ENCODE results near the gene UBE2F.

Gene UBE2F

DNA sequence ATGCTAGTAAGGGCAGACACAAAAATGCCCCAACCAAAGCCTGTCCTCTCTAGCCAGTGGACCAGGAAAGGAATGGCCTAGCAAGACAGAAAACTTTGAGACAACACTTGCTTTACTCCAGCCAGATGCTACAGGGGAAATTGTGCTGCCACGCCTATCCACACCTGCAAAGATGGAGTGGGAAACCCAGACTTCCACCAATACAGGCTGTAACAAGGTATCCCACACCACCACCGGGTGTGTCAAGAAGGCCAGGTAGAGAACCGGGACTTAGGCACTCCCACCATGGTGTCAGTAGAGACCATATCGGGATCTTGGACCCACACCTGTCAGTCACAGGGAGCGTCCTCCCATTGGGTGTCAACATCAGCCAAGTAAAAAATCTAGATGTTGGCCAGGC lies 117.1 kb downstream of the UBE2F start (continued):
- no peak for TF ChIP-seq TSHZ2 (CRISPR knock-in tag; IDR thresholded peaks at IDR 0.05)
- no peak for TF ChIP-seq ZNF565 (CRISPR knock-in tag; conservative IDR thresholded peaks at IDR 0.05; ENCODE audit: low read depth)
- TF ChIP-seq TOX (CRISPR knock-in tag; IDR thresholded peaks at IDR 0.05; ENCODE audit: borderline replicate concordance) = no peak

- ATAC-seq = no peak
- TF ChIP-seq ZFP3 (CRISPR knock-in tag; IDR thresholded peaks at IDR 0.05) = no peak
- TF ChIP-seq, protein P1, sequence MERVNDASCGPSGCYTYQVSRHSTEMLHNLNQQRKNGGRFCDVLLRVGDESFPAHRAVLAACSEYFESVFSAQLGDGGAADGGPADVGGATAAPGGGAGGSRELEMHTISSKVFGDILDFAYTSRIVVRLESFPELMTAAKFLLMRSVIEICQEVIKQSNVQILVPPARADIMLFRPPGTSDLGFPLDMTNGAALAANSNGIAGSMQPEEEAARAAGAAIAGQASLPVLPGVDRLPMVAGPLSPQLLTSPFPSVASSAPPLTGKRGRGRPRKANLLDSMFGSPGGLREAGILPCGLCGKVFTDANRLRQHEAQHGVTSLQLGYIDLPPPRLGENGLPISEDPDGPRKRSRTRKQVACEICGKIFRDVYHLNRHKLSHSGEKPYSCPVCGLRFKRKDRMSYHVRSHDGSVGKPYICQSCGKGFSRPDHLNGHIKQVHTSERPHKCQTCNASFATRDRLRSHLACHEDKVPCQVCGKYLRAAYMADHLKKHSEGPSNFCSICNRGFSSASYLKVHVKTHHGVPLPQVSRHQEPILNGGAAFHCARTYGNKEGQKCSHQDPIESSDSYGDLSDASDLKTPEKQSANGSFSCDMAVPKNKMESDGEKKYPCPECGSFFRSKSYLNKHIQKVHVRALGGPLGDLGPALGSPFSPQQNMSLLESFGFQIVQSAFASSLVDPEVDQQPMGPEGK (CRISPR knock-in tag; IDR thresholded peaks at IDR 0.05; ENCODE audit: borderline replicate concordance) = no peak
- no peak for TF ChIP-seq TCF4 (CRISPR knock-in tag; IDR thresholded peaks at IDR 0.05; ENCODE audit: borderline replicate concordance)
- TF ChIP-seq ZNF8 (CRISPR knock-in tag; IDR thresholded peaks at IDR 0.05) = no peak
- no peak for TF ChIP-seq GLIS3 (CRISPR knock-in tag; IDR thresholded peaks at IDR 0.05)
- TF ChIP-seq CSDC2 (CRISPR knock-in tag; IDR thresholded peaks at IDR 0.05) = no peak
- TF ChIP-seq ZC3H10 (CRISPR knock-in tag; IDR thresholded peaks at IDR 0.05) = no peak
- no peak for TF ChIP-seq OSR1 (CRISPR knock-in tag; IDR thresholded peaks at IDR 0.05)
- no peak for TF ChIP-seq POU6F1 (CRISPR knock-in tag; IDR thresholded peaks at IDR 0.05; ENCODE audit: borderline replicate concordance, low read depth)
- no peak for TF ChIP-seq ZFP30 (CRISPR knock-in tag; IDR thresholded peaks at IDR 0.05)
- TF ChIP-seq PPARA (CRISPR knock-in tag; IDR thresholded peaks at IDR 0.05; ENCODE audit: borderline replicate concordance) = no peak
- no peak for TF ChIP-seq RARB (CRISPR knock-in tag; IDR thresholded peaks at IDR 0.05)
- TF ChIP-seq ZNF565 (CRISPR knock-in tag; conservative IDR thresholded peaks at IDR 0.05; ENCODE audit: low read depth) = no peak
- TF ChIP-seq BACH2 (CRISPR knock-in tag; IDR thresholded peaks at IDR 0.05; ENCODE audit: borderline replicate concordance) = no peak
- TF ChIP-seq, protein P2, sequence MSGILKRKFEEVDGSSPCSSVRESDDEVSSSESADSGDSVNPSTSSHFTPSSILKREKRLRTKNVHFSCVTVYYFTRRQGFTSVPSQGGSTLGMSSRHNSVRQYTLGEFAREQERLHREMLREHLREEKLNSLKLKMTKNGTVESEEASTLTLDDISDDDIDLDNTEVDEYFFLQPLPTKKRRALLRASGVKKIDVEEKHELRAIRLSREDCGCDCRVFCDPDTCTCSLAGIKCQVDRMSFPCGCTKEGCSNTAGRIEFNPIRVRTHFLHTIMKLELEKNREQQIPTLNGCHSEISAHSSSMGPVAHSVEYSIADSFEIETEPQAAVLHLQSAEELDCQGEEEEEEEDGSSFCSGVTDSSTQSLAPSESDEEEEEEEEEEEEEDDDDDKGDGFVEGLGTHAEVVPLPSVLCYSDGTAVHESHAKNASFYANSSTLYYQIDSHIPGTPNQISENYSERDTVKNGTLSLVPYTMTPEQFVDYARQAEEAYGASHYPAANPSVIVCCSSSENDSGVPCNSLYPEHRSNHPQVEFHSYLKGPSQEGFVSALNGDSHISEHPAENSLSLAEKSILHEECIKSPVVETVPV (CRISPR knock-in tag; IDR thresholded peaks at IDR 0.05) = no peak
Measured at GRCh38 chr2:238084761-238085160, 117.9 kb downstream of the UBE2F start.

GRCh38 chr2:238085899-238086298 lies 119.1 kb downstream of the UBE2F start:
- TF ChIP-seq TOX (CRISPR knock-in tag; IDR thresholded peaks at IDR 0.05; ENCODE audit: borderline replicate concordance) = no peak
- TF ChIP-seq, protein P3, sequence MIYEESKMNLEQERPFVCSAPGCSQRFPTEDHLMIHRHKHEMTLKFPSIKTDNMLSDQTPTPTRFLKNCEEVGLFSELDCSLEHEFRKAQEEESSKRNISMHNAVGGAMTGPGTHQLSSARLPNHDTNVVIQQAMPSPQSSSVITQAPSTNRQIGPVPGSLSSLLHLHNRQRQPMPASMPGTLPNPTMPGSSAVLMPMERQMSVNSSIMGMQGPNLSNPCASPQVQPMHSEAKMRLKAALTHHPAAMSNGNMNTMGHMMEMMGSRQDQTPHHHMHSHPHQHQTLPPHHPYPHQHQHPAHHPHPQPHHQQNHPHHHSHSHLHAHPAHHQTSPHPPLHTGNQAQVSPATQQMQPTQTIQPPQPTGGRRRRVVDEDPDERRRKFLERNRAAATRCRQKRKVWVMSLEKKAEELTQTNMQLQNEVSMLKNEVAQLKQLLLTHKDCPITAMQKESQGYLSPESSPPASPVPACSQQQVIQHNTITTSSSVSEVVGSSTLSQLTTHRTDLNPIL (CRISPR knock-in tag; IDR thresholded peaks at IDR 0.05; ENCODE audit: low read depth) = no peak
- no peak for TF ChIP-seq ESRRG (CRISPR knock-in tag; IDR thresholded peaks at IDR 0.05)
- TF ChIP-seq OSR1 (CRISPR knock-in tag; IDR thresholded peaks at IDR 0.05) = no peak
- ATAC-seq = no peak

- ATAC-seq = no peak
- TF ChIP-seq ESRRG (CRISPR knock-in tag; IDR thresholded peaks at IDR 0.05) (no peak), TOX (CRISPR knock-in tag; IDR thresholded peaks at IDR 0.05; ENCODE audit: borderline replicate concordance) (no peak), GLIS3 (CRISPR knock-in tag; IDR thresholded peaks at IDR 0.05) (no peak), ISL1 (CRISPR knock-in tag; IDR thresholded peaks at IDR 0.05) (no peak), SNAI2 (CRISPR knock-in tag; IDR thresholded peaks at IDR 0.05) (no peak), OSR1 (CRISPR knock-in tag; IDR thresholded peaks at IDR 0.05) (no peak), PPARA (CRISPR knock-in tag; IDR thresholded peaks at IDR 0.05; ENCODE audit: borderline replicate concordance) (no peak), TCF4 (CRISPR knock-in tag; IDR thresholded peaks at IDR 0.05; ENCODE audit: borderline replicate concordance) (no peak), ZC3H10 (CRISPR knock-in tag; IDR thresholded peaks at IDR 0.05) (no peak)
- TF ChIP-seq, protein P1 (CRISPR knock-in tag; IDR thresholded peaks at IDR 0.05; ENCODE audit: borderline replicate concordance) = no peak
- TF ChIP-seq, protein P3 (CRISPR knock-in tag; IDR thresholded peaks at IDR 0.05; ENCODE audit: low read depth) = no peak
- TF ChIP-seq, protein P2 (CRISPR knock-in tag; IDR thresholded peaks at IDR 0.05) = no peak
Measured at GRCh38 chr2:238087211-238087610, 120.4 kb downstream of the UBE2F start.
